GM21619 (cell line): ENCODE data around the gene GRHL3.

ENCODE experiments used
- ATAC-seq: cut with Tn5 transposase; IDR thresholded peaks from one replicate; pipeline ENCODE4 v1.9.1; 2021; ENCODE audit not compliant: unreplicated experiment

GRHL3 gene

GRCh38 chr1:24391882-24392603, 72.9 kb downstream of the GRHL3 start:
- peak; percentile 66 for ATAC-seq

- no peak for ATAC-seq
Measured at GRCh38 chr1:24392604-24392946, 73.4 kb downstream of the GRHL3 start.

- ATAC-seq = no peak
Measured at GRCh38 chr1:24392982-24393650, 74.0 kb downstream of the GRHL3 start.

GRCh38 chr1:24393892-24394291, 74.7 kb downstream of the GRHL3 start:
- no peak for ATAC-seq

- no peak for ATAC-seq
Measured at GRCh38 chr1:24400065-24400464, 80.9 kb downstream of the GRHL3 start.

- ATAC-seq = no peak
Measured at GRCh38 chr1:24403806-24404205, 84.6 kb downstream of the GRHL3 start.
